ENCODE measurements around the gene BAX. TPM values are rescaled to one million over a fixed set of nuclear protein-coding genes. Genes with fewer than 3 reads are reported as not detected.
"Not testable (repeated sequence)": the region's sequence is repeated elsewhere in the genome, so short reads cannot be mapped to it uniquely, and the experiment has no call there.

Gene BAX
- total RNA-seq, 1 donor from 2014 or later = 161 TPM

GRCh38 chr19:48913114-48913889 is 41.4 kb upstream of the BAX start:
- Mint-ChIP-seq H3K27ac (no peak overlapping the region), H3K27me3 (no peaks in the 10 kb centered on the region), H3K36me3 (peaks cover 20% of the 10 kb centered on the region), H3K4me1 (ENCODE audit: unreplicated experiment) (no peaks in the 10 kb centered on the region), H3K9me3 (no peaks in the 10 kb centered on the region), H3K4me3 (no peak overlapping the region)
- DNase-seq (ENCODE audit: extremely low spot score, unreplicated experiment) = no peak
- TF ChIP-seq CTCF (conservative IDR thresholded peaks at IDR 0.05) = no peak

DNA sequence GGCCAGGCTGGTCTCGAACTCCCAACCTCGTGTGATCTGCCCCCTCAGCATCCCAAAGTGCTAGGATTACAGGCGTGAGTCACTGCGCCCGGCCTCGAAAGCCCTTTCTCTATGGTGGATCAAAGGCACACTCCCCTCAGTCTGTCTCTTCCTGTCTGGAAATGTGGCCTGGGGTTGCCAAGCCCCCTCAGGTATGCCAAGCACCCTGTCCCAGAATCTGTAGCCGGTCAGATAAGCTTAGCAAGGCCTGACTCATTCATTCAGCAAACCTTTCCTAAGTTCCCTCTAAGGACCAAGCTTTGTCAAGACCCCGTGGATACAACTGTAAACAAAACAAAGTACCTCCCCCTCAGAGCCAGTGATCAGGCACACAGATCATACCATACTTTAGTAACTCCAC is 40.5 kb upstream of the BAX start:
- TF ChIP-seq CTCF (conservative IDR thresholded peaks at IDR 0.05) = no peak
- H3K9me3 Mint-ChIP-seq = no peaks in the 10 kb centered on the region
- peaks cover 26% of the 10 kb centered on the region for H3K36me3 Mint-ChIP-seq
- DNase-seq (ENCODE audit: extremely low spot score, unreplicated experiment) = no peak
- H3K4me1 Mint-ChIP-seq (ENCODE audit: unreplicated experiment) = no peaks in the 10 kb centered on the region
- no peak overlapping the region for H3K27ac Mint-ChIP-seq
- H3K4me3 Mint-ChIP-seq = no peak overlapping the region
- no peaks in the 10 kb centered on the region for H3K27me3 Mint-ChIP-seq

DNA sequence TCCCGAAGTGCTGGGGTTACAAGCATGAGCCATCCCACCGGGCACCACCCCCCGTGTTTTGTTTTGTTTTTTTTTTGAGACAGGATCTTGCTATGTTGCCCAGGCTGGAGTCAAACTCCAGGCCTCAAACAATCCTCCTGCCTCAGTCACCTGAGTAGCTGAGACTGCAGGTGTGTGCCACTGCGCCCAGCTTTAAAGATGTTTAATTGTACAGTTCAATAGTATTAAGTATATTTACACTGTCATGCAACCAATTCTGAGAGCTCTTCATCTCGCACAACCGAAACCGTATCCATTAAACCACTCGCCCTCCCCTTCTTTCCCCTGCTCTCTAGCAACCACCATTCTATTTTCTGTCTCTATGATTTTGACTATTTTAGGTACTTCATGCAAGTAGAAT is 38.9 kb upstream of the BAX start:
- no peaks in the 10 kb centered on the region for H3K9me3 Mint-ChIP-seq
- H3K27me3 Mint-ChIP-seq = no peaks in the 10 kb centered on the region
- H3K4me1 Mint-ChIP-seq (ENCODE audit: unreplicated experiment) = no peaks in the 10 kb centered on the region
- TF ChIP-seq CTCF (conservative IDR thresholded peaks at IDR 0.05) = no peak
- H3K36me3 Mint-ChIP-seq = peaks cover 24% of the 10 kb centered on the region
- no peak overlapping the region for H3K27ac Mint-ChIP-seq
- DNase-seq (ENCODE audit: extremely low spot score, unreplicated experiment) = no peak
- no peak overlapping the region for H3K4me3 Mint-ChIP-seq

GRCh38 chr19:48918071-48918470 is 36.6 kb upstream of the BAX start:
- no peaks in the 10 kb centered on the region for H3K27me3 Mint-ChIP-seq
- H3K27ac Mint-ChIP-seq = no peak overlapping the region
- peaks cover 16% of the 10 kb centered on the region for H3K36me3 Mint-ChIP-seq
- TF ChIP-seq CTCF (conservative IDR thresholded peaks at IDR 0.05) = no peak
- no peak overlapping the region for H3K4me3 Mint-ChIP-seq
- no peaks in the 10 kb centered on the region for H3K9me3 Mint-ChIP-seq
- no peak for DNase-seq (ENCODE audit: extremely low spot score, unreplicated experiment)
- no peaks in the 10 kb centered on the region for H3K4me1 Mint-ChIP-seq (ENCODE audit: unreplicated experiment)

DNA sequence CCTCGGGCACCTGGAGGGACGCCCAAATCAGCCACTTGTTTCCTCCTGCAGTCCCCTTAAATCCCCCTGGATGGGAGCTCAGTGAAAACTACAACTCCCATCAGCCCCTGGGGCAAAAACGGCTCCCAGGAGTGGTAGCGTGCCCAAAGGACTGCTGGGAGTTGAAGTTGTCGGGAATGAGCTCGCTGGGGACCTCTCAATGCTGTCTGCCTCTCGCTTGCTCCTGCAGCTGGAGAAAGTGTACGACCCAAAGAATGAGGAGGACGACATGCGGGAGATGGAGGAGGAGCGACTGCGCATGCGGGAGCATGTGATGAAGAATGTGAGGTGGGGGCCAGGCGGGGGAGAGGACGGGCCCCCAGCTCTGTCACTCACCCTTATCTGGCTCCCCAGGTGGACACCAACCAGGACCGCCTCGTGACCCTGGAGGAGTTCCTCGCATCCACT is 35.9 kb upstream of the BAX start:
- no peak overlapping the region for H3K4me3 Mint-ChIP-seq
- peaks cover 16% of the 10 kb centered on the region for H3K36me3 Mint-ChIP-seq

DNA sequence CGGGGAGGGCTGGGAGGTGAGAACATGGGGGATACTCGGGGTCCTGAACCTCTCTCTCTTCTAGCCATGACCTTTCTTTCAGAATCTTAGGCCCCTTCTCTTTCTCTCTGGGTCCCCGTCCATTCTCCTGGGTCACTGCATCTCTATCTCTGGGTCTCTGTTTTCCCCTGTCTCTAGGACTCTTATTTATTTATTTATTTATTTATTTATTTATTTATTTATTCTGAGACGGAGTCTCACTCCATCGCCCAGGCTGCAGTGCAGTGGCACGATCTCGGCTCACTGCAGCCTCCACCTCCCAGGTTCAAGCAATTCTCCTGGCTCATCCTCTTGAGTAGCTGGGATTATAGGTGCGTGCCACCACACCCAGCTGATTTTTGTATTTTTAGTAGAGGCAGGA is 35.4 kb upstream of the BAX start:
- H3K9me3 Mint-ChIP-seq; H3K4me1 Mint-ChIP-seq (ENCODE audit: unreplicated experiment); H3K4me3 Mint-ChIP-seq; H3K27ac Mint-ChIP-seq; H3K27me3 Mint-ChIP-seq; DNase-seq (ENCODE audit: extremely low spot score, unreplicated experiment): not testable (repeated sequence)
- H3K36me3 Mint-ChIP-seq = peaks cover 14% of the 10 kb centered on the region

More for the DNA sequence above, 35.9 kb upstream of the BAX start:
- Mint-ChIP-seq H3K9me3 (no peaks in the 10 kb centered on the region), H3K4me1 (ENCODE audit: unreplicated experiment) (no peaks in the 10 kb centered on the region), H3K27me3 (no peaks in the 10 kb centered on the region), H3K27ac (no peak overlapping the region)
- TF ChIP-seq CTCF (conservative IDR thresholded peaks at IDR 0.05) = no peak
- no peak for DNase-seq (ENCODE audit: extremely low spot score, unreplicated experiment)
